GM12864 (cell line): Measurements from ENCODE around the gene KRTAP9-1.
"Not testable (repeated sequence)": the region's sequence is repeated elsewhere in the genome, so short reads cannot be mapped to it uniquely, and the experiment has no call there.

ENCODE experiments used
- DNase-seq: peaks from one replicate; pipeline ENCODE4 v3.0.0-alpha.2; 2011; ENCODE audit warnings: low read depth
- H3K4me3 ChIP-seq: 2 replicates; pipeline ENCODE4 v1.5.1; 2011; ENCODE audit warnings: mild to moderate bottlenecking, low read depth, low read length, control low read depth
- CTCF ChIP-seq: IDR thresholded peaks from 2 replicates; pipeline ENCODE4 v1.5.1; 2011; ENCODE audit warnings: low read depth, mild to moderate bottlenecking, moderate library complexity, low read length, control low read depth, inconsistent platforms; ENCODE audit errors: missing control alignments

Gene KRTAP9-1

DNA sequence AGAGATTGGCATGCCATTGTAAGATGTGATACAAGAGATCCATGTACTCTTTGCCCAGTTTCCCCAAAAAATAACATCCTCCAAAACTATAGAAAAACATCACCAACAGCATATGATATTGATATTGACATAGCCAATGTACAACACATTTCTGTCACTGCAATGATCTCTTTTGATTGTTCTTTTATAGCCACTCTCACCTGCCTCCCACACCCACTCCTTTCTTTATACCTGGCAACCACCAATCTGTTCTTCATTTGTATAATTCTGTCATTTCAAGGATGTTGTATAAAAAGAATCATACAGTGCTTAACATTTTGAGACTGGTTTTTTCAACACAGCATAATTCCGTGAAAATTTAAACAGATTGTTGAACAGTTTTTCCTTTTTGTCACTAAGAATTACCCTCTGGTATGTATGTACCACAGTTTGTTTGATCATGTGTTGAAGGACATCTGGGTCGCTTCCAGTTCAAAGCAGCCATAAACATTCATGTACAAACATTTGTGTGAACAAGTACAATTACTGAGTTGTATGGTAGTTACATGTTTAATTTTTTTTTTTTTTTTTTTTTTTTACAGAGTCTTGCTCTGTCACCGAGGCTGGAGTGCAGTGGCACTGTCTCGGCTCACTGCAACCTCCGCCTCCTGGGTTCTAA is 9.9 kb downstream of the KRTAP9-1 start:
- DNase-seq: no peak
- TF ChIP-seq CTCF: no peak
- no peak overlapping the region for H3K4me3 ChIP-seq

- TF ChIP-seq CTCF: no peak
- no peak overlapping the region for H3K4me3 ChIP-seq
- DNase-seq: no peak
Observed at GRCh38 chr17:41211845-41212466, 22.3 kb downstream of the KRTAP9-1 start.

DNA sequence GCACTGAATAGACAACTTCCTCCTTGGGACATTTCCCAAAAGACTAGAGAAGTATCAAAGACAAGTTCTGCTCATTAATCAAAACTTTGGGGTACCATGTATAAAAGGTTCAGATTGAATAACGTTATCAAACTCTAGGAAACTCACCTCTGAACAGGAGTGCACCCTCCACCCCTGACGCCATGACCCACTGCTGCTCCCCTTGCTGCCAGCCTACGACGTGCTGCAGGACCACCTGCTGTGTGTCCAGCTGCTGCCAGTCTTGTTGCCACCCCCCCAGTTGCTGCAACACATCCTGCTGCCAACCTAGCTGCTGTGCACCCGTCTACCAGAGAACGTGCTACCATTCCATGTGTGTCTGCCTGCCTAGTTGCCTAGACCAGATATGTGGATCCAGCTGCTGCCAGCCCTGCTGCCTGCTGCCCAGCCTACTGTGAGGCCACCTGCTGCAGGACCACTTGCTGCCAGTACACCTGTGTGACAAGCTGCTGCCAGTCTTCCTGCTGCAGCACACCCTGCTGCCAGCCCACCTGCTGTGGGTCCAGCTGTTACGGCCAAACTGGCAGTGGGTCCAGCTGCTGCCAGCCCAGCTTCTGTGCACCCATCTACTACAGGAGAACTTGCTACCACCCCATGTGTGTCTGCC is 23.0 kb downstream of the KRTAP9-1 start:
- H3K4me3 ChIP-seq: no peak overlapping the region
- DNase-seq: no peak
- TF ChIP-seq CTCF: no peak

GRCh38 chr17:41215681-41216080 is 26.0 kb downstream of the KRTAP9-1 start:
- TF ChIP-seq CTCF: no peak

GRCh38 chr17:41223821-41224220 is 34.1 kb downstream of the KRTAP9-1 start:
- DNase-seq: no peak
- no peak overlapping the region for H3K4me3 ChIP-seq
- TF ChIP-seq CTCF: no peak

More at GRCh38 chr17:41215681-41216080, 26.0 kb downstream of the KRTAP9-1 start:
- DNase-seq: no peak
- H3K4me3 ChIP-seq: no peak overlapping the region

DNA sequence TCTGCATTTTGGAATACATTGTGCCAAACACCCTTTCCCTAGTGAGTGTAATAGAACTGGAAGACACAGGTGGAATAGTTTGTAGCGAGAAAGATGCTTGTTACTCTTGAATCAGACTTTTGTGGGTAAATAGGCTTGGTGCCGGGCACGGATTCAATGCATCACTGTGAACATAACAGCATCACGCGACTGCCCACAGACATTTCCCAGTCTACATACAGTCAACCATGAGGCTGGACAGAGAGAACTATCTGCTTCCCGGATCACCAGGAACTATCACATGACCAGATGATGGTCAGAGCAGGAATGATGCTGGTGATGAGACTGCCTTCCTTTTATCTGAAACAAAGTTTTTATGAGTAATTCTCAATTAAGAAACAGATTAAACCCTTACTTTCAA is 36.4 kb downstream of the KRTAP9-1 start:
- TF ChIP-seq CTCF: no peak
- DNase-seq: no peak
- H3K4me3 ChIP-seq: no peak overlapping the region

DNA sequence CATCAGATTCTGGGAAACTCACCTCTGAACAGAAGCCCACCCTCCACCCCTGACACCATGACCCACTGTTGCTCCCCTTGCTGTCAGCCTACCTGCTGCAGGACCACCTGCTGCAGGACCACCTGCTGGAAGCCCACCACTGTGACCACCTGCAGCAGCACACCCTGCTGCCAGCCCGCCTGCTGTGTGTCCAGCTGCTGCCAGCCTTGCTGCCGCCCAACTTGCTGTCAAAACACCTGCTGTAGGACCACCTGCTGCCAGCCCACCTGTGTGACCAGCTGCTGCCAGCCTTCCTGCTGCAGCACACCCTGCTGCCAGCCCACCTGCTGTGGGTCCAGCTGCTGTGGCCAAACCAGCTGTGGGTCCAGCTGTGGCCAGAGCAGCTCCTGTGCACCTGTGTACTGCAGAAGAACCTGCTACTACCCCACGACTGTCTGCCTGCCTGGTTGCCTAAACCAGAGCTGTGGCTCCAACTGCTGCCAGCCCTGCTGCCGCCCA is 37.0 kb downstream of the KRTAP9-1 start, which contains the start of gene KRTAP9-2:
KRTAP9-2 (plus strand) TSS at position 51 of the 498 bp plus-strand sequence; CDS start at position 58, 7 bp downstream.
- H3K4me3 ChIP-seq, DNase-seq: not testable (repeated sequence)
